HepG2 (cell line): ENCODE data around the gene KIF3C. TPM values are rescaled to one million over a fixed set of nuclear protein-coding genes. Genes with fewer than 3 reads are reported as not detected.
A peak's percentile ranks its signal among the peaks of the same experiment; 100 is the strongest.

Experiments
- ARID5B ChIP-seq: IDR thresholded peaks from 2 replicates; pipeline ENCODE4 v1.4.0; 2020; ENCODE audit warnings: mild to moderate bottlenecking, missing genetic modification reagents
- ARNT ChIP-seq: fragments of 450-650 bp; IDR thresholded peaks from 2 replicates; pipeline ENCODE4 v1.6.1; 2017
- CAMTA2 ChIP-seq: sonication (generic); formaldehyde crosslinking; IDR thresholded peaks from 2 replicates; pipeline ENCODE4 v1.4.0; 2020; ENCODE audit warnings: mild to moderate bottlenecking, missing genetic modification reagents, borderline replicate concordance
- DMTF1 ChIP-seq: sonication (generic); formaldehyde crosslinking; IDR thresholded peaks from 2 replicates; pipeline ENCODE4 v1.4.0; 2020; ENCODE audit warnings: mild to moderate bottlenecking, missing genetic modification reagents
- GATAD1 ChIP-seq: IDR thresholded peaks from 2 replicates; pipeline ENCODE4 v1.6.1; 2016; ENCODE audit warnings: missing genetic modification reagents, missing compliant biosample characterization
- GTF3A ChIP-seq: sonication (generic); formaldehyde crosslinking; conservative IDR thresholded peaks from 2 replicates; pipeline ENCODE4 v1.4.0; 2020; ENCODE audit warnings: mild to moderate bottlenecking, missing genetic modification reagents
- HMG20B ChIP-seq: conservative IDR thresholded peaks from 2 replicates; pipeline ENCODE4 v1.6.1; 2016; ENCODE audit warnings: missing genetic modification reagents, missing compliant biosample characterization
- KDM3A ChIP-seq: IDR thresholded peaks from 2 replicates; pipeline ENCODE4 v1.6.1; 2018; ENCODE audit warnings: low read depth, missing compliant biosample characterization
- KDM5B ChIP-seq: sonication (generic); formaldehyde crosslinking; IDR thresholded peaks from 2 replicates; pipeline ENCODE4 v1.4.0; 2020; ENCODE audit warnings: missing genetic modification reagents, mild to moderate bottlenecking, borderline replicate concordance
- NFIC ChIP-seq: IDR thresholded peaks from 2 replicates; pipeline ENCODE4 v1.6.1; 2012; ENCODE audit warnings: mild to moderate bottlenecking, low read length, inconsistent platforms
- NONO ChIP-seq, 2 experiments: fragments of 450-650 bp in 1 of 2; sonication (generic) in 1 of 2; formaldehyde crosslinking in 1 of 2; IDR thresholded peaks in 1 of 2; conservative IDR thresholded peaks in 1 of 2; 2 replicates each; pipeline versions ENCODE4 v1.6.1 to v1.8.0; 2017 to 2022; ENCODE audit warnings: mild to moderate bottlenecking in 1 of 2, missing genetic modification reagents in 1 of 2, moderate library complexity in 1 of 2
- SNAI1 ChIP-seq: sonication (generic); formaldehyde crosslinking; IDR thresholded peaks from 2 replicates; pipeline ENCODE4 v1.5.0; 2020; ENCODE audit warnings: mild to moderate bottlenecking, missing genetic modification reagents, borderline replicate concordance
- SOX5 ChIP-seq: IDR thresholded peaks from 2 replicates; pipeline ENCODE4 v1.6.1; 2016; ENCODE audit warnings: borderline replicate concordance
- SP5 ChIP-seq: IDR thresholded peaks from 2 replicates; pipeline ENCODE4 v1.6.1; 2016; ENCODE audit warnings: low read depth, borderline replicate concordance
- TBL1XR1 ChIP-seq: fragments of 150-350 bp; IDR thresholded peaks from 2 replicates; pipeline ENCODE4 v1.6.1; 2014; ENCODE audit warnings: borderline replicate concordance, low read length; ENCODE audit not compliant: partially characterized antibody
- ZMAT3 ChIP-seq: sonication (generic); formaldehyde crosslinking; conservative IDR thresholded peaks from 2 replicates; pipeline ENCODE4 v1.7.0; 2021; ENCODE audit warnings: missing genetic modification reagents
- ZNF563 ChIP-seq: sonication (generic); formaldehyde crosslinking; IDR thresholded peaks from 2 replicates; pipeline ENCODE4 v1.8.0; 2022; ENCODE audit warnings: mild to moderate bottlenecking, moderate library complexity, missing genetic modification reagents
- ZNF574 ChIP-seq: sonication (generic); formaldehyde crosslinking; IDR thresholded peaks from 2 replicates; pipeline ENCODE4 v1.4.0; 2020; ENCODE audit warnings: missing genetic modification reagents
- polyA plus RNA-seq, 8 experiments: library from polyadenylated mRNA; depleted of rRNA in 3 of 8; stranded (reverse) in 7 of 8; unstranded in 1 of 8; fragments of >200 nt; fragmentation: Illumina TruSeq in 4 of 8; extraction: Trizol in 4 of 8; gene quantifications; 2 replicates each; pipeline versions ENCODE4 v1.2.1 to v1.2.3, GENCODE V29; 2011 to 2016; ENCODE audit warnings: low read depth in 4 of 8, missing spikeins in 1 of 8, mixed read lengths in 1 of 8; ENCODE audit not compliant: insufficient read depth in 1 of 8
- total RNA-seq, 5 experiments: library from RNA; depleted of rRNA; stranded (reverse); fragments of >200 nt; fragmentation: Illumina TruSeq; extraction: Trizol; gene quantifications; 2 replicates each; pipeline ENCODE4 v1.2.3, GENCODE V29; 2016; ENCODE audit warnings: low read depth in 1 of 5
- TF ChIP-seq, protein P1 (sequence below): sonication (generic); formaldehyde crosslinking; IDR thresholded peaks from 2 replicates; pipeline ENCODE4 v1.8.0; 2022; ENCODE audit warnings: mild to moderate bottlenecking, missing genetic modification reagents, moderate library complexity
- TF ChIP-seq, protein P2 (sequence below): IDR thresholded peaks from 2 replicates; pipeline ENCODE4 v1.6.1; 2012; ENCODE audit warnings: inconsistent platforms

Gene KIF3C
- total and polyA plus RNA-seq, 2 of the 13 experiments (the other 11 are each of a cell fraction or from before 2014, with no cell fraction given) = 3.6 to 4.9 TPM

GRCh38 chr2:25951071-25951547 lies 31.2 kb downstream of the KIF3C start (continued):
- TF ChIP-seq ARID5B (CRISPR knock-in tag) = peak; percentile 67
- TF ChIP-seq TBL1XR1 = peak; percentile 55
- no peak for TF ChIP-seq ARNT
- TF ChIP-seq, protein P1, sequence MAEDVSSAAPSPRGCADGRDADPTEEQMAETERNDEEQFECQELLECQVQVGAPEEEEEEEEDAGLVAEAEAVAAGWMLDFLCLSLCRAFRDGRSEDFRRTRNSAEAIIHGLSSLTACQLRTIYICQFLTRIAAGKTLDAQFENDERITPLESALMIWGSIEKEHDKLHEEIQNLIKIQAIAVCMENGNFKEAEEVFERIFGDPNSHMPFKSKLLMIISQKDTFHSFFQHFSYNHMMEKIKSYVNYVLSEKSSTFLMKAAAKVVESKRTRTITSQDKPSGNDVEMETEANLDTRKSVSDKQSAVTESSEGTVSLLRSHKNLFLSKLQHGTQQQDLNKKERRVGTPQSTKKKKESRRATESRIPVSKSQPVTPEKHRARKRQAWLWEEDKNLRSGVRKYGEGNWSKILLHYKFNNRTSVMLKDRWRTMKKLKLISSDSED (CRISPR knock-in tag) = no peak
- peak; percentile 74; the same call in 1 of the 2 replicates for TF ChIP-seq KDM3A (CRISPR knock-in tag)
- no peak for TF ChIP-seq GTF3A
- TF ChIP-seq ZNF563 = no peak
- TF ChIP-seq SP5 (CRISPR knock-in tag) = peak; percentile 33; the same call in 1 of the 2 replicates
- no peak for TF ChIP-seq SNAI1 (CRISPR knock-in tag)
- no peak for TF ChIP-seq CAMTA2
- TF ChIP-seq ZMAT3 (CRISPR knock-in tag) = peak; percentile 47; the same call in 1 of the 2 replicates
- TF ChIP-seq, protein P2, sequence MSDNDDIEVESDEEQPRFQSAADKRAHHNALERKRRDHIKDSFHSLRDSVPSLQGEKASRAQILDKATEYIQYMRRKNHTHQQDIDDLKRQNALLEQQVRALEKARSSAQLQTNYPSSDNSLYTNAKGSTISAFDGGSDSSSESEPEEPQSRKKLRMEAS = peak; percentile 22; the same call in 1 of the 2 replicates
- TF ChIP-seq NONO (IDR thresholded peaks at IDR 0.05) = no peak
- no peak for TF ChIP-seq NONO (CRISPR knock-in tag; conservative IDR thresholded peaks at IDR 0.05)
- TF ChIP-seq KDM5B = peak; percentile 45; the same call in 1 of the 2 replicates
- no peak for TF ChIP-seq SOX5 (CRISPR knock-in tag)
- peak; percentile 48 for TF ChIP-seq HMG20B (CRISPR knock-in tag)
- peak; percentile 78 for TF ChIP-seq GATAD1
- no peak for TF ChIP-seq NFIC
- peak; percentile 97; the same call in 1 of the 2 replicates for TF ChIP-seq DMTF1 (CRISPR knock-in tag)
- 0 out of 2 replicates have a peak, but pooled peaks have one; percentile 46 for TF ChIP-seq ZNF574 (CRISPR knock-in tag)
